ENCODE data around the gene SLC22A25. TPM values are rescaled to one million over a fixed set of nuclear protein-coding genes. Genes with fewer than 3 reads are reported as not detected.

Gene SLC22A25
- total and polyA plus RNA-seq, 2 of the 13 experiments (the other 11 are each of a cell fraction or from before 2014, with no cell fraction given), result 0.18 to 0.42 TPM

- TF ChIP-seq IRF1 (CRISPR knock-in tag; IDR thresholded peaks at IDR 0.05; ENCODE audit: low read depth) (no peak), ZNF564 (CRISPR knock-in tag; IDR thresholded peaks at IDR 0.05) (no peak), SAP130 (CRISPR knock-in tag; IDR thresholded peaks at IDR 0.05; ENCODE audit: low read depth) (peak; percentile 84), ZNF580 (CRISPR knock-in tag; IDR thresholded peaks at IDR 0.05; ENCODE audit: borderline replicate concordance, low read depth) (peak; percentile 62; the same call in 1 of the 2 replicates), ZNF383 (CRISPR knock-in tag; IDR thresholded peaks at IDR 0.05; ENCODE audit: borderline replicate concordance) (no peak), FOXM1 (CRISPR knock-in tag; IDR thresholded peaks at IDR 0.05) (no peak), KLF16 (CRISPR knock-in tag; IDR thresholded peaks at IDR 0.05) (peak in 1 of 2 experiments; percentile 95; a peak in 2 of 4 replicates), CBX1 (IDR thresholded peaks at IDR 0.05; ENCODE audit: low read depth) (no peak), ZNF646 (CRISPR knock-in tag; IDR thresholded peaks at IDR 0.05) (no peak), KMT2B (CRISPR knock-in tag; IDR thresholded peaks at IDR 0.05) (0 out of 2 replicates have a peak, but pooled peaks have one; percentile 39), NFIC (IDR thresholded peaks at IDR 0.05; ENCODE audit: low read length) (peak; percentile 99), KDM6A (CRISPR knock-in tag; IDR thresholded peaks at IDR 0.05; ENCODE audit: low read depth) (peak; percentile 90), ZEB1 (IDR thresholded peaks at IDR 0.05; ENCODE audit: insufficient replicate concordance, low read depth) (peak; percentile 82), ZFP41 (CRISPR knock-in tag; IDR thresholded peaks at IDR 0.05; ENCODE audit: borderline replicate concordance) (no peak), ZBTB34 (CRISPR knock-in tag; IDR thresholded peaks at IDR 0.05) (no peak), ARID3A (IDR thresholded peaks at IDR 0.05; ENCODE audit: low read depth, low read length) (peak; percentile 98), KDM4B (CRISPR knock-in tag; IDR thresholded peaks at IDR 0.05) (peak; percentile 96), ZNF746 (CRISPR knock-in tag; IDR thresholded peaks at IDR 0.05) (no peak), KLF9 (CRISPR knock-in tag; IDR thresholded peaks at IDR 0.05; ENCODE audit: low read depth) (peak; percentile 59; the same call in 1 of the 2 replicates)
Observed at GRCh38 chr11:63250162-63251050, 7.0 kb upstream of the SLC22A25 start (continued).

Measured in HepG2 (cell line).